Tibial artery (tissue), 4 donors: Measurements from ENCODE around the gene C19orf44.
"Not testable (repeated sequence)": the region's sequence is repeated elsewhere in the genome, so short reads cannot be mapped to it uniquely, and the experiment has no call there.

Experiments
- DNase-seq, 2 donors: peaks; one replicate each; pipeline ENCODE4 v3.0.0-alpha.2; 2019
- H3K27ac ChIP-seq, 2 donors: fragments of 200-600 bp; sonication (generic) in 1 of 2; 1 replicate in 1 of 2; 2 replicates in 1 of 2; pipeline ENCODE4 v1.5.1; 2018 to 2019; ENCODE audit warnings: mild to moderate bottlenecking in 1 of 2
- H3K27me3 ChIP-seq, 2 donors: fragments of 200-600 bp; sonication (generic) in 1 of 2; one replicate each; pipeline versions ENCODE4 v1.5.1 to v1.6.0; 2016 to 2019
- H3K36me3 ChIP-seq, 3 donors: fragments of 200-600 bp; sonication (generic) in 2 of 3; one replicate each; pipeline ENCODE4 v1.5.1; 2016 to 2019; ENCODE audit warnings: mild to moderate bottlenecking in 2 of 3
- H3K4me1 ChIP-seq, 4 donors: fragments of 200-600 bp; sonication (generic) in 2 of 4; 1 replicate in 3 of 4; 2 replicates in 1 of 4; pipeline ENCODE4 v1.5.1; 2016 to 2019
- H3K4me3 ChIP-seq, 2 donors: fragments of 200-600 bp; sonication (generic) in 1 of 2; 1 replicate in 1 of 2; 2 replicates in 1 of 2; pipeline ENCODE4 v1.5.1; 2018 to 2019; ENCODE audit warnings: mild to moderate bottlenecking in 2 of 2
- H3K9me3 ChIP-seq, 3 donors: fragments of 200-600 bp; sonication (generic) in 1 of 3; one replicate each; pipeline ENCODE4 v1.5.1; 2016 to 2019
- intact Hi-C: fragments of 100-400 bp; cut with DNase I; formaldehyde crosslinking; loops from one replicate; pipeline ENCODE4 v1.15.0; 2023; ENCODE audit warnings: low total_unique reads
- TF ChIP-seq, protein P1 (sequence below), 2 experiments: fragments of 200-600 bp in 1 of 2; fragments of 450-650 bp in 1 of 2; IDR thresholded peaks; one replicate each; pipeline ENCODE4 v1.5.1; 2017 to 2019; ENCODE audit warnings: antibody characterized with exemption in 2 of 2, mild to moderate bottlenecking in 1 of 2, moderate library complexity in 1 of 2

Gene C19orf44

DNA sequence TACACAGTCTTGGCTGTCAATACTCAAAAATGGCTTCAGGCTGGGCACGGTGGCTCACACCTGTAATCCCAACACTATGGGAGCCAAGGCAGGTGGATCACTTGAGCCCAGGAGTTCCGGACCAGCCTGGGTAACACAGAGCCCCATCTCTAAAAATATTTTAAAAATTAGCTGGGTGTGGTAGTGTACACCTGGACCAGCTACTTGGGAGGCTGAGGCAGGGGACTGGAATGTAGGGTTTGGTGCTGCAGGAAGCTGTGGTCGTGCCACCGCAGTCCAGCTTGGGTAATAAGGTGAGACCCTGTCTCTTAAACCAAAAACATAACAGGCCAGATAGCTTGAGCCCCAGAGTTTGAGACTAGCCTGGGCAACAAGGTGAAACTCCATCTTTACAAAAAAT is 52.8 kb downstream of the C19orf44 start:
- TF ChIP-seq, protein P1, sequence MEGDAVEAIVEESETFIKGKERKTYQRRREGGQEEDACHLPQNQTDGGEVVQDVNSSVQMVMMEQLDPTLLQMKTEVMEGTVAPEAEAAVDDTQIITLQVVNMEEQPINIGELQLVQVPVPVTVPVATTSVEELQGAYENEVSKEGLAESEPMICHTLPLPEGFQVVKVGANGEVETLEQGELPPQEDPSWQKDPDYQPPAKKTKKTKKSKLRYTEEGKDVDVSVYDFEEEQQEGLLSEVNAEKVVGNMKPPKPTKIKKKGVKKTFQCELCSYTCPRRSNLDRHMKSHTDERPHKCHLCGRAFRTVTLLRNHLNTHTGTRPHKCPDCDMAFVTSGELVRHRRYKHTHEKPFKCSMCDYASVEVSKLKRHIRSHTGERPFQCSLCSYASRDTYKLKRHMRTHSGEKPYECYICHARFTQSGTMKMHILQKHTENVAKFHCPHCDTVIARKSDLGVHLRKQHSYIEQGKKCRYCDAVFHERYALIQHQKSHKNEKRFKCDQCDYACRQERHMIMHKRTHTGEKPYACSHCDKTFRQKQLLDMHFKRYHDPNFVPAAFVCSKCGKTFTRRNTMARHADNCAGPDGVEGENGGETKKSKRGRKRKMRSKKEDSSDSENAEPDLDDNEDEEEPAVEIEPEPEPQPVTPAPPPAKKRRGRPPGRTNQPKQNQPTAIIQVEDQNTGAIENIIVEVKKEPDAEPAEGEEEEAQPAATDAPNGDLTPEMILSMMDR (IDR thresholded peaks at IDR 0.05): no peak
- Histone ChIP-seq H3K27me3 (no peaks in the 10 kb centered on the region), H3K36me3 (peaks cover 10 to 42% (median 24%) of the 10 kb centered on the region in 3 donors), H3K27ac (no peak overlapping the region), H3K4me3 (no peak overlapping the region), H3K4me1 (peaks cover 0 to 6% (median 0%) of the 10 kb centered on the region in 4 donors), H3K9me3 (no peaks in the 10 kb centered on the region)
- no peak for DNase-seq
- intact Hi-C loops: no loop called here

- H3K4me1 ChIP-seq, H3K4me3 ChIP-seq, H3K27ac ChIP-seq, intact Hi-C loops, H3K27me3 ChIP-seq, DNase-seq, H3K9me3 ChIP-seq: not testable (repeated sequence)
- H3K36me3 ChIP-seq: peaks cover 24 to 71% (median 43%) of the 10 kb centered on the region in 3 donors
Measured at GRCh38 chr19:16551902-16552301, 55.7 kb downstream of the C19orf44 start.

GRCh38 chr19:16554776-16555175 is 58.6 kb downstream of the C19orf44 start:
- Histone ChIP-seq H3K4me1 (no peaks in the 10 kb centered on the region), H3K27me3 (no peaks in the 10 kb centered on the region), H3K27ac (no peak overlapping the region), H3K9me3 (no peaks in the 10 kb centered on the region), H3K4me3 (no peak overlapping the region), H3K36me3 (peaks cover 26 to 98% (median 52%) of the 10 kb centered on the region in 3 donors)
- DNase-seq: no peak
- intact Hi-C loops: no loop called here
- TF ChIP-seq, protein P1 (IDR thresholded peaks at IDR 0.05): no peak

- no peak overlapping the region for H3K4me3 ChIP-seq
- DNase-seq: no peak
- H3K27me3 ChIP-seq: no peaks in the 10 kb centered on the region
- no peaks in the 10 kb centered on the region for H3K9me3 ChIP-seq
- H3K36me3 ChIP-seq: peaks cover 25 to 91% (median 62%) of the 10 kb centered on the region in 3 donors
- TF ChIP-seq, protein P1 (IDR thresholded peaks at IDR 0.05): no peak
- intact Hi-C loops: no loop called here
- H3K27ac ChIP-seq: no peak overlapping the region
- no peaks in the 10 kb centered on the region for H3K4me1 ChIP-seq
Measured at GRCh38 chr19:16559780-16560276, 63.6 kb downstream of the C19orf44 start.

DNA sequence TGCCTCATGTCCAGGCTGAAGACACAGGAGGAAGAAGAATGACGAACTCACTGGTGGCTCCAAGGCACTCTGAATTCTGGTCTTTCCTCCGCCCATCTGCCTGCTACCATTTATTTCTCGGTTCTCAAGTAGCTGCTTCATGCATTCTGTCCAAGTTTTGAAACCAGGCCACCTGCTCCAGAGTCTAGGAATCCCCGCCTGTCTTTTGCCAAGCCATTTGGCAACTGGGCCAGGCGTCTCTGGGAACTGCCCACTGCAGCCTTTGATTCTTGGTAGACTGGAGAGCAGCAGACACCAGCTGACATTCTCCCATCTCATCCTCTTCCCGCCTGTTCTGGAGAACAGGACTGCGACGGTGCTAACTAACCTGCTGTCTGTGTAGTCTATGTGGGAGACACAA is 65.2 kb downstream of the C19orf44 start:
- DNase-seq: no peak
- Histone ChIP-seq H3K4me1 (no peaks in the 10 kb centered on the region), H3K27me3 (no peaks in the 10 kb centered on the region), H3K36me3 (peaks cover 26 to 91% (median 65%) of the 10 kb centered on the region in 3 donors), H3K4me3 (no peak overlapping the region), H3K9me3 (no peaks in the 10 kb centered on the region), H3K27ac (no peak overlapping the region)
- intact Hi-C loops: no loop called here
- TF ChIP-seq, protein P1 (IDR thresholded peaks at IDR 0.05): no peak

DNA sequence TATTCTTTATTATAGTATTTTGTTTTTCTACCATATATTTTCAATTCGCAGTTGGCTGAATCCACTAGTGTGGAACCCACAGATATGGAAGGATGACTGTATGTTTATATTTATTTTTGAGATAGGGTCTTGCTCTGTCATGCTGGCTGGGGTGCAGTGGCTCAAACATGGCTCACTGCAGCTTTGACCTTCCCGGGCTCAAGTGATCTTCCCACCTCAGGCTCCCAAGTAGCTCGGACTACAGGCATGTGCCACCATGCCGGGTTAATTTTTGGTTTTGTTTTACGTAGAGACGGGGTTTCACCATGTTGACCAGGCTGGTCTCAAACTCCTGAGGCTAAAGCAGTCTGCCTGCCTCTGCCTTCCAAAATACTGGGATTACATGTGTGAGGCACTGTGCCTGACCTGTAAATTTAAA is 66.4 kb downstream of the C19orf44 start:
- no peaks in the 10 kb centered on the region for H3K9me3 ChIP-seq
- H3K4me1 ChIP-seq: no peaks in the 10 kb centered on the region
- no peak for DNase-seq
- peaks cover 34 to 90% (median 77%) of the 10 kb centered on the region in 3 donors for H3K36me3 ChIP-seq
- no peak overlapping the region for H3K4me3 ChIP-seq
- intact Hi-C loops: no loop called here
- H3K27me3 ChIP-seq: no peaks in the 10 kb centered on the region
- no peak overlapping the region for H3K27ac ChIP-seq
- TF ChIP-seq, protein P1 (IDR thresholded peaks at IDR 0.05): no peak
